Nephron progenitor cell (in vitro differentiated cells): ENCODE measurements around the gene ELOVL2.
A peak's percentile ranks its signal among the peaks of the same experiment; 100 is the strongest.
"Not testable (repeated sequence)": the region's sequence is repeated elsewhere in the genome, so short reads cannot be mapped to it uniquely, and the experiment has no call there.

ENCODE experiments used
- DNase-seq: peaks from one replicate; pipeline ENCODE4 v3.0.0; 2021
- H3K27ac Mint-ChIP-seq: 2 replicates; pipeline ENCODE4 v1.8.0; 2021; ENCODE audit warnings: mild to moderate bottlenecking, moderate library complexity, mixed read lengths
- H3K27me3 Mint-ChIP-seq: 2 replicates; pipeline ENCODE4 v1.8.0; 2021; ENCODE audit warnings: mild to moderate bottlenecking, low read depth, mixed read lengths; ENCODE audit not compliant: poor library complexity
- H3K36me3 Mint-ChIP-seq: 2 replicates; pipeline ENCODE4 v1.8.0; 2021; ENCODE audit warnings: low read depth, mixed read lengths
- H3K4me1 Mint-ChIP-seq: 2 replicates; pipeline ENCODE4 v1.8.0; 2021; ENCODE audit warnings: mixed read lengths
- H3K4me3 Mint-ChIP-seq: 2 replicates; pipeline ENCODE4 v1.8.0; 2021; ENCODE audit warnings: mild to moderate bottlenecking, moderate library complexity, mixed read lengths
- H3K9me3 Mint-ChIP-seq: 2 replicates; pipeline ENCODE4 v1.8.0; 2021; ENCODE audit warnings: mild to moderate bottlenecking, moderate library complexity, mixed read lengths
- CTCF ChIP-seq: fragments of 200-600 bp; sonication (generic); IDR thresholded peaks from 2 replicates; pipeline ENCODE4 v1.5.0; 2021; ENCODE audit warnings: antibody characterized with exemption

ELOVL2 gene, protein sequence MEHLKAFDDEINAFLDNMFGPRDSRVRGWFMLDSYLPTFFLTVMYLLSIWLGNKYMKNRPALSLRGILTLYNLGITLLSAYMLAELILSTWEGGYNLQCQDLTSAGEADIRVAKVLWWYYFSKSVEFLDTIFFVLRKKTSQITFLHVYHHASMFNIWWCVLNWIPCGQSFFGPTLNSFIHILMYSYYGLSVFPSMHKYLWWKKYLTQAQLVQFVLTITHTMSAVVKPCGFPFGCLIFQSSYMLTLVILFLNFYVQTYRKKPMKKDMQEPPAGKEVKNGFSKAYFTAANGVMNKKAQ

GRCh38 chr6:11043961-11044711 lies at the start of gene ELOVL2:
Gene ELOVL2 (minus strand): TSS chr6:11044305. CDS start chr6:11044230, 75 bp downstream.
- peak; percentile 82 for DNase-seq
- peak within 1 kb of the TSS; percentile 3 for H3K27ac Mint-ChIP-seq
- H3K27me3 Mint-ChIP-seq = peaks cover 78% of the 10 kb centered on the region
- H3K4me3 Mint-ChIP-seq = peak within 1 kb of the TSS; percentile 91
- TF ChIP-seq CTCF = peak; percentile 64
- H3K36me3 Mint-ChIP-seq = no peaks in the 10 kb centered on the region
- peaks cover 25% of the 10 kb centered on the region for H3K4me1 Mint-ChIP-seq
- peaks cover 6% of the 10 kb centered on the region for H3K9me3 Mint-ChIP-seq

DNA sequence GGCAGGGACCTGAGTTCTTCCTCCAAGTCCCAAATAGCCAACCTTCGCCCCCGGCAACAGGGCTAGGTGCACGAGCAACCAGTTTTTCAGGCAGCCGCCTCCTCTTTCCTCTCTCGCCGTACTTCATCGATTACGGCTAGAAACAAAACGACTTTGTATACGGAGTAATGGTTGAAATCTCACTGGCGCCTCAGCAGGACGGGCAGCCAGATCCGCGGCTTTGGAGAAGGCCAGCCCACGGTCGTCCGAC lies 49.2 kb upstream of the ELOVL2 start:
- Mint-ChIP-seq H3K4me1 (peaks cover 28% of the 10 kb centered on the region), H3K36me3 (peaks cover 17% of the 10 kb centered on the region), H3K27me3 (peaks cover 3% of the 10 kb centered on the region), H3K4me3 (peak overlapping the region; percentile 89), H3K9me3 (no peaks in the 10 kb centered on the region), H3K27ac (peak overlapping the region; percentile 75)
- no peak for TF ChIP-seq CTCF
- DNase-seq = no peak

GRCh38 chr6:11092668-11093375 lies 48.7 kb upstream of the ELOVL2 start:
- no peak for TF ChIP-seq CTCF
- H3K4me3 Mint-ChIP-seq = peak overlapping the region; percentile 89

DNA sequence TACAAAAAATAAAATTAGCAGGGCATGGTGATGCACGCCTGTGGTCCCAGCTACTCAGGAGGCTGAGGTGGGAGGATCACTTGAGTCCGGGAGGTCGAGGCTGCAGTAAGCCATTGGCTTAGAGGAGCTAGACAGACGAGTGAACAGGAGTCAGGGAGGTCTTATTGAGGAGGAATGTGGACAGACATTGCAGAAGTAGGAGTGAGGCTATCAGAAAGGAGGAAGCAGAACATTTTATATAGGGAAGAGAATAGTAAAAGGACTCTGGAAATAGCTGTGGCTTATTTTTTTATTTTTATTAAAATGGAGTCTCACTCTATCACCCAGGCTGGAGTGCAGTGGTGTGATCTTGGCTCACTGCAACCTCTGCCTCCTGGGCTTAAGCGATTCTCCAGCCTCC lies 47.0 kb upstream of the ELOVL2 start:
- not testable (repeated sequence) for H3K36me3 Mint-ChIP-seq, H3K27ac Mint-ChIP-seq, DNase-seq, H3K4me3 Mint-ChIP-seq, H3K27me3 Mint-ChIP-seq, H3K9me3 Mint-ChIP-seq
- H3K4me1 Mint-ChIP-seq = peaks cover 24% of the 10 kb centered on the region

More at GRCh38 chr6:11092668-11093375, 48.7 kb upstream of the ELOVL2 start:
- H3K4me1 Mint-ChIP-seq = peaks cover 28% of the 10 kb centered on the region
- DNase-seq = no peak
- no peaks in the 10 kb centered on the region for H3K9me3 Mint-ChIP-seq
- H3K36me3 Mint-ChIP-seq = peaks cover 12% of the 10 kb centered on the region
- H3K27ac Mint-ChIP-seq = peak overlapping the region; percentile 41
- peaks cover 3% of the 10 kb centered on the region for H3K27me3 Mint-ChIP-seq

GRCh38 chr6:11089695-11090094 lies 45.6 kb upstream of the ELOVL2 start:
- Mint-ChIP-seq H3K27me3 (no peaks in the 10 kb centered on the region), H3K36me3 (no peaks in the 10 kb centered on the region), H3K9me3 (no peaks in the 10 kb centered on the region), H3K4me3 (no peak overlapping the region), H3K27ac (no peak overlapping the region), H3K4me1 (peaks cover 11% of the 10 kb centered on the region)
- DNase-seq = no peak
- TF ChIP-seq CTCF = no peak

GRCh38 chr6:11087141-11087812 lies 43.2 kb upstream of the ELOVL2 start:
- H3K27me3 Mint-ChIP-seq, DNase-seq, H3K4me1 Mint-ChIP-seq, H3K4me3 Mint-ChIP-seq, H3K9me3 Mint-ChIP-seq, H3K36me3 Mint-ChIP-seq, H3K27ac Mint-ChIP-seq: not testable (repeated sequence)
